ENCODE data around the gene CPZ.
"Not testable (repeated sequence)": the region's sequence is repeated elsewhere in the genome, so short reads cannot be mapped to it uniquely, and the experiment has no call there.

The CPZ gene

GRCh38 chr4:8630240-8630905, 37.8 kb downstream of the CPZ start:
- H3K4me2 ChIP-seq (ENCODE audit: low read depth, low read length); H3K27ac ChIP-seq (ENCODE audit: low read length); H3K27me3 ChIP-seq (replicated peaks; ENCODE audit: insufficient read depth, low read length); H3K36me3 ChIP-seq (replicated peaks; ENCODE audit: insufficient read depth, low read length); DNase-seq; H3K9ac ChIP-seq (ENCODE audit: low read length); H3K4me1 ChIP-seq (ENCODE audit: low read length); H3K79me2 ChIP-seq (ENCODE audit: low read length); H3K4me3 ChIP-seq (ENCODE audit: low read length); H2AFZ ChIP-seq (ENCODE audit: low read length); H3F3A ChIP-seq (ENCODE audit: insufficient read depth, low read length); H4K20me1 ChIP-seq (ENCODE audit: insufficient read depth, low read length); H3K9me3 ChIP-seq (replicated peaks; ENCODE audit: insufficient read depth, low read length); H3K9me2 ChIP-seq (replicated peaks; ENCODE audit: insufficient read depth, low read length): not testable (repeated sequence)

- H3K36me3 ChIP-seq (replicated peaks; ENCODE audit: insufficient read depth, low read length); H3K4me1 ChIP-seq (ENCODE audit: low read length); H3F3A ChIP-seq (ENCODE audit: insufficient read depth, low read length); H2AFZ ChIP-seq (ENCODE audit: low read length); H3K9ac ChIP-seq (ENCODE audit: low read length); H3K4me2 ChIP-seq (ENCODE audit: low read depth, low read length); H3K27me3 ChIP-seq (replicated peaks; ENCODE audit: insufficient read depth, low read length); DNase-seq; H3K9me3 ChIP-seq (replicated peaks; ENCODE audit: insufficient read depth, low read length); H3K4me3 ChIP-seq (ENCODE audit: low read length); H3K27ac ChIP-seq (ENCODE audit: low read length); H4K20me1 ChIP-seq (ENCODE audit: insufficient read depth, low read length); H3K9me2 ChIP-seq (replicated peaks; ENCODE audit: insufficient read depth, low read length); H3K79me2 ChIP-seq (ENCODE audit: low read length): not testable (repeated sequence)
Observed at GRCh38 chr4:8631896-8632295, 39.3 kb downstream of the CPZ start.

- not testable (repeated sequence) for H3K4me3 ChIP-seq (ENCODE audit: low read length); H3K4me2 ChIP-seq (ENCODE audit: low read depth, low read length); H3K9me2 ChIP-seq (replicated peaks; ENCODE audit: insufficient read depth, low read length); H4K20me1 ChIP-seq (ENCODE audit: insufficient read depth, low read length); H3K36me3 ChIP-seq (replicated peaks; ENCODE audit: insufficient read depth, low read length); H3K27ac ChIP-seq (ENCODE audit: low read length); DNase-seq; H3K4me1 ChIP-seq (ENCODE audit: low read length); H3F3A ChIP-seq (ENCODE audit: insufficient read depth, low read length); H3K9me3 ChIP-seq (replicated peaks; ENCODE audit: insufficient read depth, low read length); H2AFZ ChIP-seq (ENCODE audit: low read length); H3K9ac ChIP-seq (ENCODE audit: low read length); H3K79me2 ChIP-seq (ENCODE audit: low read length)
- H3K27me3 ChIP-seq (replicated peaks; ENCODE audit: insufficient read depth, low read length), result peaks cover 29% of the 10 kb centered on the region
Observed at GRCh38 chr4:8634773-8635172, 42.2 kb downstream of the CPZ start.

- H3K79me2 ChIP-seq (ENCODE audit: low read length); H3K9me2 ChIP-seq (replicated peaks; ENCODE audit: insufficient read depth, low read length); H3K36me3 ChIP-seq (replicated peaks; ENCODE audit: insufficient read depth, low read length); H3K4me2 ChIP-seq (ENCODE audit: low read depth, low read length); H3K27ac ChIP-seq (ENCODE audit: low read length); H3K4me3 ChIP-seq (ENCODE audit: low read length); H3K9ac ChIP-seq (ENCODE audit: low read length); H3F3A ChIP-seq (ENCODE audit: insufficient read depth, low read length); H3K4me1 ChIP-seq (ENCODE audit: low read length); H4K20me1 ChIP-seq (ENCODE audit: insufficient read depth, low read length); H3K9me3 ChIP-seq (replicated peaks; ENCODE audit: insufficient read depth, low read length); H2AFZ ChIP-seq (ENCODE audit: low read length); DNase-seq: not testable (repeated sequence)
- H3K27me3 ChIP-seq (replicated peaks; ENCODE audit: insufficient read depth, low read length), result peaks cover 42% of the 10 kb centered on the region
Observed at GRCh38 chr4:8635897-8636554, 43.5 kb downstream of the CPZ start.

GRCh38 chr4:8637456-8637984, 45.0 kb downstream of the CPZ start:
- no peak for TF ChIP-seq EZH2phosphoT487 (IDR thresholded peaks at IDR 0.05; ENCODE audit: low read length)
- Histone ChIP-seq H3F3A (ENCODE audit: insufficient read depth, low read length) (no peaks in the 10 kb centered on the region), H3K27me3 (replicated peaks; ENCODE audit: insufficient read depth, low read length) (peaks cover 57% of the 10 kb centered on the region), H3K27ac (ENCODE audit: low read length) (no peak overlapping the region), H3K4me1 (ENCODE audit: low read length) (no peaks in the 10 kb centered on the region), H3K79me2 (ENCODE audit: low read length) (no peaks in the 10 kb centered on the region), H3K9me2 (replicated peaks; ENCODE audit: insufficient read depth, low read length) (no peaks in the 10 kb centered on the region), H3K4me3 (ENCODE audit: low read length) (no peak overlapping the region), H4K20me1 (ENCODE audit: insufficient read depth, low read length) (no peaks in the 10 kb centered on the region), H2AFZ (ENCODE audit: low read length) (no peak overlapping the region), H3K9me3 (replicated peaks; ENCODE audit: insufficient read depth, low read length) (no peaks in the 10 kb centered on the region), H3K9ac (ENCODE audit: low read length) (no peak overlapping the region), H3K36me3 (replicated peaks; ENCODE audit: insufficient read depth, low read length) (no peaks in the 10 kb centered on the region), H3K4me2 (ENCODE audit: low read depth, low read length) (peak overlapping the region; percentile 53)
- DNase-seq, result no peak
